ENCODE data around the gene FARP1. TPM values are rescaled to one million over a fixed set of nuclear protein-coding genes. Genes with fewer than 3 reads are reported as not detected.

The FARP1 gene
- total and polyA plus RNA-seq, 2 of the 13 experiments (the other 11 are each of a cell fraction or from before 2014, with no cell fraction given): 70.6 to 126 TPM

- TF ChIP-seq ZSCAN29 (CRISPR knock-in tag; conservative IDR thresholded peaks at IDR 0.05) (0 out of 2 replicates have a peak, but pooled peaks have one; percentile 61), PITX1 (CRISPR knock-in tag; IDR thresholded peaks at IDR 0.05) (peak; percentile 47; the same call in 1 of the 2 replicates), MYC (CRISPR knock-in tag; IDR thresholded peaks at IDR 0.05; ENCODE audit: borderline replicate concordance) (peak; percentile 20; the same call in 1 of the 2 replicates), NCOR1 (IDR thresholded peaks at IDR 0.05; ENCODE audit: borderline replicate concordance, low read length) (peak; percentile 75; the same call in 1 of the 2 replicates), ZFP90 (CRISPR knock-in tag; IDR thresholded peaks at IDR 0.05; ENCODE audit: borderline replicate concordance) (no peak), ZBTB20 (CRISPR knock-in tag; IDR thresholded peaks at IDR 0.05; ENCODE audit: borderline replicate concordance, low read depth) (0 out of 2 replicates have a peak, but pooled peaks have one; percentile 28), RCOR2 (CRISPR knock-in tag; IDR thresholded peaks at IDR 0.05) (peak; percentile 32; the same call in 1 of the 2 replicates), SP2 (CRISPR knock-in tag; IDR thresholded peaks at IDR 0.05) (no peak), ERF (CRISPR knock-in tag; IDR thresholded peaks at IDR 0.05) (0 out of 2 replicates have a peak, but pooled peaks have one; percentile 31), GABPA (IDR thresholded peaks at IDR 0.05; ENCODE audit: low read depth, low read length) (no peak), GABPA (CRISPR knock-in tag; IDR thresholded peaks at IDR 0.05; ENCODE audit: low read depth) (0 out of 2 replicates have a peak, but pooled peaks have one; percentile 43), GATAD2A (CRISPR knock-in tag; IDR thresholded peaks at IDR 0.05) (peak; percentile 73), FOXO1 (CRISPR knock-in tag; IDR thresholded peaks at IDR 0.05) (peak; percentile 40; the same call in 1 of the 2 replicates), REPIN1 (CRISPR knock-in tag; IDR thresholded peaks at IDR 0.05; ENCODE audit: borderline replicate concordance, low read depth) (peak; percentile 76; the same call in 1 of the 2 replicates), PATZ1 (CRISPR knock-in tag; IDR thresholded peaks at IDR 0.05) (peak; percentile 67; the same call in 1 of the 2 replicates)
- TF ChIP-seq, protein P1, sequence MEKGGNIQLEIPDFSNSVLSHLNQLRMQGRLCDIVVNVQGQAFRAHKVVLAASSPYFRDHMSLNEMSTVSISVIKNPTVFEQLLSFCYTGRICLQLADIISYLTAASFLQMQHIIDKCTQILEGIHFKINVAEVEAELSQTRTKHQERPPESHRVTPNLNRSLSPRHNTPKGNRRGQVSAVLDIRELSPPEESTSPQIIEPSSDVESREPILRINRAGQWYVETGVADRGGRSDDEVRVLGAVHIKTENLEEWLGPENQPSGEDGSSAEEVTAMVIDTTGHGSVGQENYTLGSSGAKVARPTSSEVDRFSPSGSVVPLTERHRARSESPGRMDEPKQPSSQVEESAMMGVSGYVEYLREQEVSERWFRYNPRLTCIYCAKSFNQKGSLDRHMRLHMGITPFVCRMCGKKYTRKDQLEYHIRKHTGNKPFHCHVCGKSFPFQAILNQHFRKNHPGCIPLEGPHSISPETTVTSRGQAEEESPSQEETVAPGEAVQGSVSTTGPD (CRISPR knock-in tag; IDR thresholded peaks at IDR 0.05): peak; percentile 69; the same call in 1 of the 2 replicates
- TF ChIP-seq, protein P2, sequence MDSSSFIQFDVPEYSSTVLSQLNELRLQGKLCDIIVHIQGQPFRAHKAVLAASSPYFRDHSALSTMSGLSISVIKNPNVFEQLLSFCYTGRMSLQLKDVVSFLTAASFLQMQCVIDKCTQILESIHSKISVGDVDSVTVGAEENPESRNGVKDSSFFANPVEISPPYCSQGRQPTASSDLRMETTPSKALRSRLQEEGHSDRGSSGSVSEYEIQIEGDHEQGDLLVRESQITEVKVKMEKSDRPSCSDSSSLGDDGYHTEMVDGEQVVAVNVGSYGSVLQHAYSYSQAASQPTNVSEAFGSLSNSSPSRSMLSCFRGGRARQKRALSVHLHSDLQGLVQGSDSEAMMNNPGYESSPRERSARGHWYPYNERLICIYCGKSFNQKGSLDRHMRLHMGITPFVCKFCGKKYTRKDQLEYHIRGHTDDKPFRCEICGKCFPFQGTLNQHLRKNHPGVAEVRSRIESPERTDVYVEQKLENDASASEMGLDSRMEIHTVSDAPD (CRISPR knock-in tag; IDR thresholded peaks at IDR 0.05): peak; percentile 51; the same call in 1 of the 2 replicates
- TF ChIP-seq, protein P3, sequence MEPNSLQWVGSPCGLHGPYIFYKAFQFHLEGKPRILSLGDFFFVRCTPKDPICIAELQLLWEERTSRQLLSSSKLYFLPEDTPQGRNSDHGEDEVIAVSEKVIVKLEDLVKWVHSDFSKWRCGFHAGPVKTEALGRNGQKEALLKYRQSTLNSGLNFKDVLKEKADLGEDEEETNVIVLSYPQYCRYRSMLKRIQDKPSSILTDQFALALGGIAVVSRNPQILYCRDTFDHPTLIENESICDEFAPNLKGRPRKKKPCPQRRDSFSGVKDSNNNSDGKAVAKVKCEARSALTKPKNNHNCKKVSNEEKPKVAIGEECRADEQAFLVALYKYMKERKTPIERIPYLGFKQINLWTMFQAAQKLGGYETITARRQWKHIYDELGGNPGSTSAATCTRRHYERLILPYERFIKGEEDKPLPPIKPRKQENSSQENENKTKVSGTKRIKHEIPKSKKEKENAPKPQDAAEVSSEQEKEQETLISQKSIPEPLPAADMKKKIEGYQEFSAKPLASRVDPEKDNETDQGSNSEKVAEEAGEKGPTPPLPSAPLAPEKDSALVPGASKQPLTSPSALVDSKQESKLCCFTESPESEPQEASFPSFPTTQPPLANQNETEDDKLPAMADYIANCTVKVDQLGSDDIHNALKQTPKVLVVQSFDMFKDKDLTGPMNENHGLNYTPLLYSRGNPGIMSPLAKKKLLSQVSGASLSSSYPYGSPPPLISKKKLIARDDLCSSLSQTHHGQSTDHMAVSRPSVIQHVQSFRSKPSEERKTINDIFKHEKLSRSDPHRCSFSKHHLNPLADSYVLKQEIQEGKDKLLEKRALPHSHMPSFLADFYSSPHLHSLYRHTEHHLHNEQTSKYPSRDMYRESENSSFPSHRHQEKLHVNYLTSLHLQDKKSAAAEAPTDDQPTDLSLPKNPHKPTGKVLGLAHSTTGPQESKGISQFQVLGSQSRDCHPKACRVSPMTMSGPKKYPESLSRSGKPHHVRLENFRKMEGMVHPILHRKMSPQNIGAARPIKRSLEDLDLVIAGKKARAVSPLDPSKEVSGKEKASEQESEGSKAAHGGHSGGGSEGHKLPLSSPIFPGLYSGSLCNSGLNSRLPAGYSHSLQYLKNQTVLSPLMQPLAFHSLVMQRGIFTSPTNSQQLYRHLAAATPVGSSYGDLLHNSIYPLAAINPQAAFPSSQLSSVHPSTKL (CRISPR knock-in tag; IDR thresholded peaks at IDR 0.05): peak; percentile 45; the same call in 1 of the 2 replicates
These were observed 59.1 kb downstream of the FARP1 start (continued) for GRCh38 chr13:98201984-98202383.

All from HepG2 (cell line).